ENCODE results near the gene FGFR2.

Gene FGFR2

GRCh38 chr10:121484401-121484800 lies 113.8 kb downstream of the FGFR2 start:
- no peak for DNase-seq

GRCh38 chr10:121481180-121481579 lies 117.1 kb downstream of the FGFR2 start:
- DNase-seq: no peak

GRCh38 chr10:121478556-121478955 lies 119.7 kb downstream of the FGFR2 start:
- no peak for DNase-seq

GRCh38 chr10:121469797-121470606 lies 128.2 kb downstream of the FGFR2 start:
- DNase-seq: no peak

- DNase-seq: no peak
Measured at GRCh38 chr10:121468726-121469125, 129.5 kb downstream of the FGFR2 start.

GRCh38 chr10:121466424-121466823 lies 131.8 kb downstream of the FGFR2 start:
- no peak for DNase-seq

GRCh38 chr10:121465215-121465614 lies 133.0 kb downstream of the FGFR2 start:
- DNase-seq: no peak

- no peak for DNase-seq
Measured at GRCh38 chr10:121464517-121464916, 133.7 kb downstream of the FGFR2 start.

GRCh38 chr10:121462955-121463354 lies 135.3 kb downstream of the FGFR2 start:
- DNase-seq: no peak

- no peak for DNase-seq
Measured at GRCh38 chr10:121462281-121462680, 136.0 kb downstream of the FGFR2 start.

GRCh38 chr10:121461307-121461706 lies 136.9 kb downstream of the FGFR2 start:
- DNase-seq: no peak

- no peak for DNase-seq
Measured at GRCh38 chr10:121460733-121461132, 137.5 kb downstream of the FGFR2 start.

- DNase-seq: no peak
Measured at GRCh38 chr10:121459622-121460453, 138.4 kb downstream of the FGFR2 start.

- DNase-seq: no peak
Measured at GRCh38 chr10:121459279-121459621, 139.0 kb downstream of the FGFR2 start.

- no peak for DNase-seq
Measured at GRCh38 chr10:121457729-121458128, 140.5 kb downstream of the FGFR2 start.

GRCh38 chr10:121455377-121455776 lies 142.9 kb downstream of the FGFR2 start:
- DNase-seq: no peak

- DNase-seq: no peak
Measured at GRCh38 chr10:121454781-121455180, 143.5 kb downstream of the FGFR2 start.

GRCh38 chr10:121453160-121453559 lies 145.1 kb downstream of the FGFR2 start:
- no peak for DNase-seq

GRCh38 chr10:121452581-121452980 lies 145.7 kb downstream of the FGFR2 start:
- no peak for DNase-seq

- no peak for DNase-seq
Measured at GRCh38 chr10:121450247-121450646, 148.0 kb downstream of the FGFR2 start.

- no peak for DNase-seq
Measured at GRCh38 chr10:121449482-121449924, 148.7 kb downstream of the FGFR2 start.

GRCh38 chr10:121448766-121449421 lies 149.3 kb downstream of the FGFR2 start:
- no peak for DNase-seq

- DNase-seq: no peak
Measured at GRCh38 chr10:121444520-121445165, 153.6 kb downstream of the FGFR2 start.
